GM23338 (cell line): ENCODE measurements around the gene PRELP. TPM values are rescaled to one million over a fixed set of nuclear protein-coding genes. Genes with fewer than 3 reads are reported as not detected.

Experiments used
- ATAC-seq: fragments of 200-7000 bp; cut with Tn5 transposase; 3 replicates; pipeline ENCODE4 v1.9.1; 2020
- DNase-seq: peaks from one replicate; pipeline ENCODE4 v3.0.0-alpha.2; 2015; ENCODE audit warnings: low spot score
- H2AFZ ChIP-seq: fragments of 200-600 bp; sonication (generic); 2 replicates; pipeline ENCODE4 v1.8.0; 2016; ENCODE audit warnings: antibody characterized with exemption, mild to moderate bottlenecking, moderate library complexity
- H3F3A ChIP-seq: fragments of 200-600 bp; sonication (generic); replicated peaks from 2 replicates; pipeline ENCODE4 v1.8.0; 2017; ENCODE audit warnings: antibody characterized with exemption, mixed run types, low read depth
- H3K27ac ChIP-seq: fragments of 200-600 bp; sonication (generic); 2 replicates; pipeline ENCODE4 v1.6.1; 2016; ENCODE audit warnings: low read depth
- H3K27me3 ChIP-seq: fragments of 200-600 bp; sonication (generic); 2 replicates; pipeline ENCODE4 v1.8.0; 2016; ENCODE audit warnings: mild to moderate bottlenecking, mixed run types, moderate library complexity; ENCODE audit not compliant: insufficient read depth
- H3K36me3 ChIP-seq: fragments of 200-600 bp; sonication (generic); 2 replicates; pipeline ENCODE4 v1.8.0; 2016; ENCODE audit warnings: mild to moderate bottlenecking; ENCODE audit not compliant: insufficient read depth
- H3K4me1 ChIP-seq: fragments of 200-600 bp; sonication (generic); 2 replicates; pipeline ENCODE4 v1.8.0; 2016; ENCODE audit warnings: mild to moderate bottlenecking, moderate library complexity; ENCODE audit not compliant: insufficient read depth
- H3K4me2 ChIP-seq: fragments of 200-600 bp; sonication (generic); 2 replicates; pipeline ENCODE4 v1.7.1; 2017; ENCODE audit warnings: mixed run types
- H3K4me3 ChIP-seq: fragments of 200-600 bp; sonication (generic); 2 replicates; pipeline ENCODE4 v1.6.1; 2016; ENCODE audit warnings: mixed run types
- H3K79me2 ChIP-seq: fragments of 200-600 bp; sonication (generic); replicated peaks from 2 replicates; pipeline ENCODE4 v1.8.0; 2017; ENCODE audit warnings: mild to moderate bottlenecking; ENCODE audit not compliant: insufficient read depth
- H3K9me2 ChIP-seq: fragments of 200-600 bp; sonication (generic); 2 replicates; pipeline ENCODE4 v1.8.0; 2017; ENCODE audit not compliant: insufficient read depth
- H4K20me1 ChIP-seq: fragments of 200-600 bp; sonication (generic); replicated peaks from 2 replicates; pipeline ENCODE4 v1.8.0; 2017; ENCODE audit warnings: mild to moderate bottlenecking; ENCODE audit not compliant: insufficient read depth
- H3K27ac Mint-ChIP-seq: 2 replicates; pipeline ENCODE4 v1.8.0; 2020; ENCODE audit warnings: inconsistent platforms, mild to moderate bottlenecking, moderate library complexity, mixed read lengths
- H3K27me3 Mint-ChIP-seq: 3 replicates; pipeline ENCODE4 v1.8.0; 2022; ENCODE audit warnings: low read depth, mild to moderate bottlenecking, moderate library complexity, mixed read lengths, inconsistent platforms; ENCODE audit not compliant: insufficient read depth, poor library complexity
- H3K36me3 Mint-ChIP-seq: 3 replicates; pipeline ENCODE4 v1.8.0; 2021; ENCODE audit warnings: low read depth, mild to moderate bottlenecking, inconsistent platforms, moderate library complexity, mixed read lengths
- H3K4me1 Mint-ChIP-seq: 3 replicates; pipeline ENCODE4 v1.8.0; 2020; ENCODE audit warnings: mild to moderate bottlenecking, inconsistent platforms, mixed read lengths
- H3K4me3 Mint-ChIP-seq: 3 replicates; pipeline ENCODE4 v1.8.0; 2021; ENCODE audit warnings: moderate library complexity, mild to moderate bottlenecking, inconsistent platforms, mixed read lengths
- H3K9me3 Mint-ChIP-seq: 3 replicates; pipeline ENCODE4 v1.8.0; 2020; ENCODE audit warnings: moderate library complexity, mild to moderate bottlenecking, inconsistent platforms, mixed read lengths
- CREB1 ChIP-seq: fragments of 250-450 bp; sonication (Bioruptor Pico); IDR thresholded peaks from 2 replicates; pipeline ENCODE4 v1.5.0; 2020; ENCODE audit warnings: low read depth, mild to moderate bottlenecking, moderate library complexity
- CTCF ChIP-seq, 2 experiments: fragments of 200-600 bp in 1 of 2; sonication (generic) in 1 of 2; conservative IDR thresholded peaks; 2 replicates each; pipeline versions ENCODE4 v1.5.1 to v1.6.1; 2016 to 2017; ENCODE audit warnings: antibody characterized with exemption in 2 of 2, low read depth in 2 of 2, mild to moderate bottlenecking in 2 of 2, moderate library complexity in 1 of 2
- EZH2 ChIP-seq: fragments of 200-600 bp; sonication (generic); IDR thresholded peaks from one replicate; pipeline ENCODE4 v1.8.0; 2017; ENCODE audit warnings: antibody characterized with exemption, mild to moderate bottlenecking, low read depth; ENCODE audit not compliant: unreplicated experiment
- EZH2phosphoT487 ChIP-seq: fragments of 200-600 bp; sonication (generic); IDR thresholded peaks from one replicate; pipeline ENCODE4 v1.8.1; 2018; ENCODE audit warnings: antibody characterized with exemption; ENCODE audit not compliant: unreplicated experiment
- JUNB ChIP-seq: IDR thresholded peaks from one replicate; pipeline ENCODE4 v1.6.1; 2016; ENCODE audit warnings: antibody characterized with exemption; ENCODE audit not compliant: unreplicated experiment
- REST ChIP-seq: IDR thresholded peaks from one replicate; pipeline ENCODE4 v1.6.1; 2018; ENCODE audit warnings: antibody characterized with exemption; ENCODE audit not compliant: unreplicated experiment
- STAT1 ChIP-seq: IDR thresholded peaks from one replicate; pipeline ENCODE4 v1.6.1; 2016; ENCODE audit warnings: antibody characterized with exemption; ENCODE audit not compliant: unreplicated experiment
- ZNF114 ChIP-seq: fragments of 250-450 bp; sonication (Bioruptor Pico); IDR thresholded peaks from 2 replicates; pipeline ENCODE4 v1.5.0; 2020; ENCODE audit warnings: mild to moderate bottlenecking, moderate library complexity
- ZNF331 ChIP-seq: fragments of 250-450 bp; sonication (Bioruptor Pico); IDR thresholded peaks from 2 replicates; pipeline ENCODE4 v1.5.0; 2020; ENCODE audit warnings: low read depth, mild to moderate bottlenecking, moderate library complexity
- polyA plus RNA-seq: library from polyadenylated mRNA; unstranded; fragments of >200 nt; fragmentation: Nextera tagmentation; extraction: Ambion mirVana; gene quantifications from 2 replicates; pipeline ENCODE4 v1.2.1, GENCODE V29; 2016
- total RNA-seq: library from RNA; depleted of rRNA; stranded (reverse); fragments of >200 nt; shearing (Covaris generic); gene quantifications from 2 replicates; pipeline ENCODE4 v1.2.3, GENCODE V29; 2014
- TF ChIP-seq, protein P1 (sequence below): IDR thresholded peaks from 2 replicates; pipeline ENCODE4 v1.6.1; 2016; ENCODE audit warnings: antibody characterized with exemption

PRELP gene
- total and polyA plus RNA-seq, 2 experiments from 2014 or later = 0.03 TPM

- TF ChIP-seq CTCF (conservative IDR thresholded peaks at IDR 0.05; ENCODE audit: low read depth in 2 of 2) (no peak), ZNF114 (CRISPR knock-in tag) (no peak), EZH2 (no peak), REST (no peak), STAT1 (no peak), CREB1 (CRISPR knock-in tag) (no peak), ZNF331 (CRISPR knock-in tag) (no peak), JUNB (no peak)
- TF ChIP-seq, protein P1, sequence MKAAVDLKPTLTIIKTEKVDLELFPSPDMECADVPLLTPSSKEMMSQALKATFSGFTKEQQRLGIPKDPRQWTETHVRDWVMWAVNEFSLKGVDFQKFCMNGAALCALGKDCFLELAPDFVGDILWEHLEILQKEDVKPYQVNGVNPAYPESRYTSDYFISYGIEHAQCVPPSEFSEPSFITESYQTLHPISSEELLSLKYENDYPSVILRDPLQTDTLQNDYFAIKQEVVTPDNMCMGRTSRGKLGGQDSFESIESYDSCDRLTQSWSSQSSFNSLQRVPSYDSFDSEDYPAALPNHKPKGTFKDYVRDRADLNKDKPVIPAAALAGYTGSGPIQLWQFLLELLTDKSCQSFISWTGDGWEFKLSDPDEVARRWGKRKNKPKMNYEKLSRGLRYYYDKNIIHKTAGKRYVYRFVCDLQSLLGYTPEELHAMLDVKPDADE = no peak
These were observed 31.4 kb downstream of the PRELP start (continued) for GRCh38 chr1:203506858-203507626.

GRCh38 chr1:203507759-203508158 lies 32.2 kb downstream of the PRELP start:
- no peak overlapping the region for H3K27ac Mint-ChIP-seq
- H2AFZ ChIP-seq = 0 out of 2 replicates have a peak overlapping the region, but pooled peaks have one; percentile 83
- H3K4me1 ChIP-seq = peaks cover 21% of the 10 kb centered on the region
- no peak for ATAC-seq
- H3K4me3 ChIP-seq = no peak overlapping the region
- H3K27ac ChIP-seq = no peak overlapping the region
- H3K9me2 ChIP-seq = no peaks in the 10 kb centered on the region
- no peaks in the 10 kb centered on the region for H3F3A ChIP-seq
- no peak overlapping the region; the same call in 2 of the 3 replicates for H3K4me3 Mint-ChIP-seq
- H3K9me3 Mint-ChIP-seq = no peaks in the 10 kb centered on the region
- DNase-seq = no peak
- 0 out of 2 replicates have a peak overlapping the region, but pooled peaks have one; percentile 48 for H3K4me2 ChIP-seq
- no peaks in the 10 kb centered on the region for H3K36me3 Mint-ChIP-seq
- peaks cover 9% of the 10 kb centered on the region; the same call in 1 of the 2 replicates for H3K27me3 ChIP-seq
- H4K20me1 ChIP-seq = no peaks in the 10 kb centered on the region
- H3K27me3 Mint-ChIP-seq = peaks cover 17% of the 10 kb centered on the region
- no peak for TF ChIP-seq ZNF114 (CRISPR knock-in tag)
- TF ChIP-seq CTCF (conservative IDR thresholded peaks at IDR 0.05; ENCODE audit: low read depth in 2 of 2) = no peak
- no peak for TF ChIP-seq EZH2phosphoT487
- TF ChIP-seq STAT1 = no peak
- peaks cover 49% of the 10 kb centered on the region for H3K4me1 Mint-ChIP-seq
- no peaks in the 10 kb centered on the region for H3K36me3 ChIP-seq
- H3K79me2 ChIP-seq = no peaks in the 10 kb centered on the region
